ACHN (cell line): ENCODE results near the gene HYAL1.
"Not testable (repeated sequence)": the region's sequence is repeated elsewhere in the genome, so short reads cannot be mapped to it uniquely, and the experiment has no call there.

Experiments
- DNase-seq: peaks from one replicate; pipeline ENCODE4 v3.0.0-alpha.2; 2015
- in situ Hi-C: cut with HindIII; loops from 2 replicates; pipeline ENCODE4 v1.10.0; 2017; ENCODE audit warnings: low sequenced_read_pairs, low pct_ligation_motif_present, low pct_unique_long_range_greater_than_20kb

HYAL1 gene

GRCh38 chr3:50268703-50269451 lies 34.5 kb downstream of the HYAL1 start, which contains the start of gene SEMA3B:
SEMA3B (plus strand) TSS chr3:50269147; CDS start chr3:50269241, 94 bp downstream.
- in situ Hi-C loops: no loop called here
- DNase-seq: peak; percentile 48

- in situ Hi-C loops: no loop called here
- DNase-seq: no peak
Measured at GRCh38 chr3:50268276-50268675, 35.1 kb downstream of the HYAL1 start.

- in situ Hi-C loops: no loop called here
- DNase-seq: peak; percentile 21
Measured at GRCh38 chr3:50267280-50267913, 36.0 kb downstream of the HYAL1 start.

- in situ Hi-C loops: no loop called here
- no peak for DNase-seq
Measured at GRCh38 chr3:50266836-50267235, 36.5 kb downstream of the HYAL1 start.

- in situ Hi-C loops: no loop called here
- no peak for DNase-seq
Measured at GRCh38 chr3:50266017-50266416, 37.4 kb downstream of the HYAL1 start.

- no peak for DNase-seq
- in situ Hi-C loops: no loop called here
Measured at GRCh38 chr3:50265571-50265970, 37.8 kb downstream of the HYAL1 start.

- no peak for DNase-seq
- in situ Hi-C loops: no loop called here
Measured at GRCh38 chr3:50264964-50265485, 38.3 kb downstream of the HYAL1 start.

GRCh38 chr3:50264383-50264963 lies 38.9 kb downstream of the HYAL1 start:
- DNase-seq: peak; percentile 92
- in situ Hi-C loops: no loop called here

GRCh38 chr3:50263478-50264382 lies 39.6 kb downstream of the HYAL1 start:
- in situ Hi-C loops: no loop called here
- DNase-seq: no peak

GRCh38 chr3:50262778-50263177 lies 40.6 kb downstream of the HYAL1 start:
- in situ Hi-C loops: no loop called here
- no peak for DNase-seq

GRCh38 chr3:50262200-50262599 lies 41.2 kb downstream of the HYAL1 start:
- in situ Hi-C loops, DNase-seq: not testable (repeated sequence)

GRCh38 chr3:50261505-50261904 lies 41.9 kb downstream of the HYAL1 start:
- in situ Hi-C loops: no loop called here

GRCh38 chr3:50260942-50261441 lies 42.4 kb downstream of the HYAL1 start:
- in situ Hi-C loops: no loop called here
- DNase-seq: no peak

More at GRCh38 chr3:50261505-50261904, 41.9 kb downstream of the HYAL1 start:
- DNase-seq: no peak

GRCh38 chr3:50260027-50260941 lies 43.1 kb downstream of the HYAL1 start:
- in situ Hi-C loops: no loop called here
- peak; percentile 87 for DNase-seq

GRCh38 chr3:50259432-50260026 lies 43.8 kb downstream of the HYAL1 start:
- no peak for DNase-seq
- in situ Hi-C loops: no loop called here

GRCh38 chr3:50258979-50259378 lies 44.4 kb downstream of the HYAL1 start:
- in situ Hi-C loops: no loop called here
- no peak for DNase-seq

- in situ Hi-C loops: no loop called here
- DNase-seq: no peak
Measured at GRCh38 chr3:50258029-50258680, 45.2 kb downstream of the HYAL1 start.
